CD4-positive, alpha-beta T cell (primary cell): ENCODE results near the gene ZNF397. TPM values are rescaled to one million over a fixed set of nuclear protein-coding genes. Genes with fewer than 3 reads are reported as not detected.

Source experiments
- ATAC-seq: fragments of 200-7000 bp; cut with Tn5 transposase; one replicate; pipeline ENCODE4 v1.10.0; 2022; ENCODE audit warnings: mild to moderate bottlenecking; ENCODE audit not compliant: poor library complexity
- CTCF ChIA-PET: fragments of 350-600 bp; sonication (Branson Sonifier 250); formaldehyde crosslinking; loops from one replicate; lab custom pipeline; 2021; ENCODE audit warnings: antibody characterized with exemption, inconsistent platforms; lab: Charles Lee
- POLR2A ChIA-PET: fragments of 350-600 bp; sonication (Branson Sonifier 250); formaldehyde crosslinking; loops from one replicate; lab custom pipeline; 2021; ENCODE audit warnings: antibody characterized with exemption, inconsistent platforms; lab: Charles Lee
- DNase-seq, 14 experiments: peaks; one replicate each; pipeline ENCODE4 v3.0.0-alpha.2; 2013 to 2020; ENCODE audit warnings: mixed read lengths in 2 of 14
- H3K27ac ChIP-seq, 2 donors: one replicate each; pipeline versions ENCODE4 v1.5.1 to v1.7.0; 2013; ENCODE audit warnings: low read length in 2 of 2, low read depth in 1 of 2, mild to moderate bottlenecking in 1 of 2
- H3K27me3 ChIP-seq, 2 experiments: 1 replicate in 1 of 2; 2 replicates in 1 of 2; pipeline versions ENCODE4 v1.6.1 to v1.7.0; 2013; ENCODE audit warnings: low read length in 2 of 2, control low read depth in 1 of 2, mild to moderate bottlenecking in 1 of 2, moderate library complexity in 1 of 2; ENCODE audit not compliant: insufficient read depth in 2 of 2, control insufficient read depth in 1 of 2
- H3K36me3 ChIP-seq: one replicate; pipeline ENCODE4 v1.6.1; 2013; ENCODE audit warnings: low read length, control low read depth; ENCODE audit not compliant: insufficient read depth
- H3K4me1 ChIP-seq: one replicate; pipeline ENCODE4 v1.6.1; 2013; ENCODE audit warnings: low read length, control low read depth; ENCODE audit not compliant: insufficient read depth
- H3K4me3 ChIP-seq: one replicate; pipeline ENCODE4 v1.5.1; 2013; ENCODE audit warnings: mild to moderate bottlenecking, low read length, moderate library complexity
- H3K9me3 ChIP-seq, 2 experiments: 1 replicate in 1 of 2; 2 replicates in 1 of 2; pipeline versions ENCODE4 v1.6.1 to v1.7.0; 2013; ENCODE audit warnings: low read length in 2 of 2, mild to moderate bottlenecking in 2 of 2, control low read depth in 1 of 2, moderate library complexity in 1 of 2; ENCODE audit not compliant: control insufficient read depth in 1 of 2, insufficient read depth in 1 of 2
- H3K27ac Mint-ChIP-seq: one replicate; pipeline ENCODE4 v1.8.0; 2020; ENCODE audit warnings: mixed read lengths
- H3K27me3 Mint-ChIP-seq: one replicate; pipeline ENCODE4 v1.8.0; 2021; ENCODE audit warnings: mixed read lengths
- H3K36me3 Mint-ChIP-seq: one replicate; pipeline ENCODE4 v1.8.0; 2021; ENCODE audit warnings: low read depth, mixed read lengths
- H3K4me1 Mint-ChIP-seq: one replicate; pipeline ENCODE4 v1.8.0; 2021; ENCODE audit warnings: low read depth, mixed read lengths
- H3K4me3 Mint-ChIP-seq: one replicate; pipeline ENCODE4 v1.8.0; 2020; ENCODE audit warnings: mild to moderate bottlenecking, mixed read lengths
- H3K9me3 Mint-ChIP-seq: one replicate; pipeline ENCODE4 v1.8.0; 2020; ENCODE audit warnings: mixed read lengths
- intact Hi-C, 2 experiments: fragments of 100-400 bp; cut with DNase I in 1 of 2; cut with micrococcal nuclease in 1 of 2; formaldehyde crosslinking; loops; one replicate each; pipeline versions ENCODE4 v1.15.1 to v1.9.0; 2023 to 2025; cut with DNase I, micrococcal nuclease
- total RNA-seq, 174 experiments: library from RNA in 2 of 174; stranded (reverse) in 2 of 174; gene quantifications; one replicate each; pipeline ENCODE4 v1.2.3 and lab custom pipeline; 2021 to 2026
- TF ChIP-seq, protein P1 (sequence below): fragments of 200-600 bp; IDR thresholded peaks from one replicate; pipeline ENCODE4 v1.8.0; 2022; ENCODE audit warnings: antibody characterized with exemption, mild to moderate bottlenecking

The ZNF397 gene
- total RNA-seq, 2 experiments from 2014 or later, result 7.6 to 10.0 TPM

DNA sequence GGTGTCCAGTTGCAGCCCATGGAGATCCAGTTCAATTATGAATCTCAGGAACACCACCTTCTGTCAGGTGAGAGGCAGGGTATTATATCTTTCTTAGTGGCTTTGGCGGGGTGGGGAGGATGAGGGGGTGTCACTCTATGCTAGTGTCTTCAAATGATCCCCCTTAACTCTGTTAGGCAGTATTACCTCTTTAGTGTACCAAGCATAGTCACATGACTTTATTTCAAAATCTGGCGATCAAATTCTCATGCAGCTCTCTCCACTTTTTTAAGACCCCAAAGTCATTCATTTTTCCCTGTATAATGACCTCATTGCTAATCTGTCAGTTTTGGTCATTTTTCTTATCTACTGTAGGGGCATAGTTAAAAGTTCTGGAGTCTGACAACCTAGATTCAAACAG is 50.3 kb downstream of the ZNF397 start:
- DNase-seq (no peak), ATAC-seq (no peak)
- Mint-ChIP-seq H3K4me3 (peak overlapping the region; percentile 99), H3K36me3 (peaks cover 68% of the 10 kb centered on the region), H3K27ac (peak overlapping the region; percentile 96), H3K27me3 (no peaks in the 10 kb centered on the region), H3K9me3 (peaks cover 3% of the 10 kb centered on the region), H3K4me1 (peaks cover 86% of the 10 kb centered on the region)
- Histone ChIP-seq H3K36me3 (peaks cover 21% of the 10 kb centered on the region), H3K27ac (no peak overlapping the region), H3K27me3 (no peaks in the 10 kb centered on the region), H3K4me3 (peak overlapping the region; percentile 92), H3K4me1 (peaks cover 31% of the 10 kb centered on the region), H3K9me3 (no peaks in the 10 kb centered on the region)
- TF ChIP-seq, protein P1, sequence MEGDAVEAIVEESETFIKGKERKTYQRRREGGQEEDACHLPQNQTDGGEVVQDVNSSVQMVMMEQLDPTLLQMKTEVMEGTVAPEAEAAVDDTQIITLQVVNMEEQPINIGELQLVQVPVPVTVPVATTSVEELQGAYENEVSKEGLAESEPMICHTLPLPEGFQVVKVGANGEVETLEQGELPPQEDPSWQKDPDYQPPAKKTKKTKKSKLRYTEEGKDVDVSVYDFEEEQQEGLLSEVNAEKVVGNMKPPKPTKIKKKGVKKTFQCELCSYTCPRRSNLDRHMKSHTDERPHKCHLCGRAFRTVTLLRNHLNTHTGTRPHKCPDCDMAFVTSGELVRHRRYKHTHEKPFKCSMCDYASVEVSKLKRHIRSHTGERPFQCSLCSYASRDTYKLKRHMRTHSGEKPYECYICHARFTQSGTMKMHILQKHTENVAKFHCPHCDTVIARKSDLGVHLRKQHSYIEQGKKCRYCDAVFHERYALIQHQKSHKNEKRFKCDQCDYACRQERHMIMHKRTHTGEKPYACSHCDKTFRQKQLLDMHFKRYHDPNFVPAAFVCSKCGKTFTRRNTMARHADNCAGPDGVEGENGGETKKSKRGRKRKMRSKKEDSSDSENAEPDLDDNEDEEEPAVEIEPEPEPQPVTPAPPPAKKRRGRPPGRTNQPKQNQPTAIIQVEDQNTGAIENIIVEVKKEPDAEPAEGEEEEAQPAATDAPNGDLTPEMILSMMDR, result no peak
- intact Hi-C loops, result loop anchor here in 1 of 2 experiments (2.0 to 5.0 kb wide), 3 partner anchors 208 to 836 kb away; partner anchors contain the start of genes ELP2, RMP24 and SLC39A6
- ChIA-PET POLR2A (no interaction called here), CTCF (interaction anchor here (1.8 kb wide), 1 partner anchor 29 kb away, joined by 6 read pairs; no protein-coding TSS in a partner anchor)

DNA sequence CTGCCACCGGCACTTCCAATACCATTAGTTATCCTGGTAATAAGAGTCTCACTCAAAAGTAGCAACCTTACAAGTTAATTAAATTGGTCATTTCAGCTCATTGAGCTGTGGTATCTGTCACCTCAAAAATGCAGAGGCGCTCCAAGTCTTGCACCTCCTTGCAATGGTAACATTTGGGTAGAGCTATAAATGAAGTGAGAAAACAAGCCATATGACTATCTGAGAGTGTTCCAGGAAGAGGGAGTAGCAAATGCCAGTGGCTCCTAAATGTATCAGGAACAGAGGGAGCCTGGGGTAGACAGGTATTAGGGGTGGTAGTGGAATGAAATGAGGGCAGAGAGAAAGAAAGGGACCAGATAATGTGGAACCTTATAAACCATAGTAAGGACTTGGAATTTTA is 55.2 kb downstream of the ZNF397 start:
- peaks cover 13% of the 10 kb centered on the region for H3K4me1 ChIP-seq
- H3K9me3 ChIP-seq, result peaks cover 13 to 17% of the 10 kb centered on the region in 2 experiments
- H3K27ac ChIP-seq, result no peak overlapping the region
- peaks cover 92% of the 10 kb centered on the region for H3K36me3 Mint-ChIP-seq
- TF ChIP-seq, protein P1, result no peak
- H3K27ac Mint-ChIP-seq, result no peak overlapping the region
- H3K4me3 Mint-ChIP-seq, result no peak overlapping the region
- H3K4me1 Mint-ChIP-seq, result peaks cover 47% of the 10 kb centered on the region
- intact Hi-C loops, result no loop called here
- H3K27me3 ChIP-seq, result no peaks in the 10 kb centered on the region
- no peak for DNase-seq
- no peak for ATAC-seq
- ChIA-PET POLR2A (no interaction called here), CTCF (no interaction called here)
- peaks cover 8% of the 10 kb centered on the region for H3K9me3 Mint-ChIP-seq
- no peak overlapping the region for H3K4me3 ChIP-seq
- H3K36me3 ChIP-seq, result peaks cover 43% of the 10 kb centered on the region
- no peaks in the 10 kb centered on the region for H3K27me3 Mint-ChIP-seq

DNA sequence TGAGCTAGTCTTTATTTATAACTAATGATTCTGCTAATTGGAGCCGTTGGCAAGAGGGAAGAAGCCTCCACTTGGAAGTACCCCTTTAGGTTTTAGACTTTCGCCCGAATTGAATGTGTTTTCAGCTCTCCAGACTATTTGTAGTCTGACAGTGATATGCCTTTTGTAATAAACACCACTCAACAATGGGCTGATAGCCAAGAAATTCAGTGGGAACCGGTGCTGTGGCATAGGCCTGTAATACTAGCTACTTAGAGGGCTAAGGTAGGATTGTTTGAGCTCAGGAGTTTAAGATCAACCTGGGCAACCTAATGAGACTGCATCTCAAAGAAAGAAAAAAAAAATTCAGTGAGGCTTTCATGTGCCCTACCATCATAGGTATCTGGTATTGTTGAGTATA is 62.8 kb downstream of the ZNF397 start:
- CTCF ChIA-PET, result no interaction called here

More for the DNA sequence above, 62.8 kb downstream of the ZNF397 start:
- no peak overlapping the region for H3K27ac ChIP-seq
- no peak overlapping the region for H3K4me3 ChIP-seq
- H3K27me3 ChIP-seq, result no peaks in the 10 kb centered on the region
- no peaks in the 10 kb centered on the region for H3K4me1 ChIP-seq
- DNase-seq, result no peak
- no peak for ATAC-seq
- Mint-ChIP-seq H3K27me3 (no peaks in the 10 kb centered on the region), H3K4me3 (no peak overlapping the region), H3K4me1 (peaks cover 4% of the 10 kb centered on the region), H3K36me3 (peaks cover 98% of the 10 kb centered on the region), H3K27ac (no peak overlapping the region), H3K9me3 (peaks cover 31% of the 10 kb centered on the region)
- H3K9me3 ChIP-seq, result peaks cover 27 to 91% of the 10 kb centered on the region in 2 experiments
- intact Hi-C loops, result no loop called here
- peaks cover 55% of the 10 kb centered on the region for H3K36me3 ChIP-seq
- POLR2A ChIA-PET, result no interaction called here
- TF ChIP-seq, protein P1, result no peak
